Cardiac muscle cell (in vitro differentiated cells and primary cell): ENCODE results near the gene TMEM247. TPM values are rescaled to one million over a fixed set of nuclear protein-coding genes. Genes with fewer than 3 reads are reported as not detected.

Source experiments
- DNase-seq, 2 donors: peaks; one replicate each; pipeline versions ENCODE4 v3.0.0 to v3.0.0-alpha.2; 2010 to 2017; ENCODE audit warnings: low read depth in 1 of 2, low spot score in 1 of 2
- H3K27ac ChIP-seq: fragments of 200-600 bp; sonication (generic); 2 replicates; pipeline ENCODE4 v1.5.1; 2016
- H3K27me3 ChIP-seq: fragments of 200-600 bp; sonication (generic); 2 replicates; pipeline ENCODE4 v1.6.0; 2016; ENCODE audit warnings: control low read depth
- H3K36me3 ChIP-seq: fragments of 200-600 bp; sonication (generic); 2 replicates; pipeline ENCODE4 v1.5.1; 2016; ENCODE audit warnings: control low read depth
- H3K4me1 ChIP-seq: fragments of 200-600 bp; sonication (generic); 2 replicates; pipeline ENCODE4 v1.8.1; 2017; ENCODE audit warnings: low read depth, mild to moderate bottlenecking, mixed run types
- H3K4me3 ChIP-seq: fragments of 200-600 bp; sonication (generic); 2 replicates; pipeline ENCODE4 v1.5.1; 2016; ENCODE audit warnings: mild to moderate bottlenecking
- H3K9me3 ChIP-seq: fragments of 200-600 bp; sonication (generic); 2 replicates; pipeline ENCODE4 v1.5.1; 2017; ENCODE audit warnings: low read depth, mild to moderate bottlenecking, control low read depth
- polyA plus RNA-seq: library from polyadenylated mRNA; unstranded; fragments of >200 nt; fragmentation: Nextera tagmentation; extraction: Ambion mirVana; gene quantifications from 2 replicates; pipeline ENCODE4 v1.2.1, GENCODE V29; 2016
- total RNA-seq: library from RNA; depleted of rRNA; stranded (reverse); fragments of >200 nt; gene quantifications from 2 replicates; pipeline ENCODE4 v1.2.3, GENCODE V29; 2016
- TF ChIP-seq, protein P1 (sequence below): IDR thresholded peaks from 2 replicates; pipeline ENCODE4 v1.5.1; 2012; ENCODE audit warnings: low read depth, mild to moderate bottlenecking, low read length

TMEM247 gene
- total and polyA plus RNA-seq, 2 experiments from 2014 or later, result not detected

DNA sequence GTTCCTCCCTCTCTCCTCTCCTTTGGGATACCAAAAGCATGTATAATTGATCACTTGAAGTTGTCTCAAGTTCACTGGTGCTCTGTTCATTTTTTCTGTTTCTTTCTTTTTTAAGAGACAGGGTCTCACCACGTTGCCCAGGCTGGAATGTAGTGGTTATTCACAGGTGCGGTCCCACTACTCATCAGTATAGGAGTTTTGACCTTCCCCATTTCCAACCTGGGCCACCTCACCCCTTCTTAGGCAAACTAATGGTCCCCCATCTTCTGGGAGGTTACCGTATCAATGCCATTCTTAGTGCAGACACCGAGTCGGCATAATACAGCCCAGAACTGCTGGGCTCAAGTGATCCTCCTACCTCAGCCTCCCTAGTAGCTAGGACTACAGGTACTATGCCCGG is 31.3 kb upstream of the TMEM247 start:
- Histone ChIP-seq H3K27me3 (no peaks in the 10 kb centered on the region), H3K27ac (no peak overlapping the region), H3K36me3 (no peaks in the 10 kb centered on the region), H3K9me3 (no peaks in the 10 kb centered on the region), H3K4me1 (no peaks in the 10 kb centered on the region), H3K4me3 (no peak overlapping the region)
- TF ChIP-seq, protein P1, sequence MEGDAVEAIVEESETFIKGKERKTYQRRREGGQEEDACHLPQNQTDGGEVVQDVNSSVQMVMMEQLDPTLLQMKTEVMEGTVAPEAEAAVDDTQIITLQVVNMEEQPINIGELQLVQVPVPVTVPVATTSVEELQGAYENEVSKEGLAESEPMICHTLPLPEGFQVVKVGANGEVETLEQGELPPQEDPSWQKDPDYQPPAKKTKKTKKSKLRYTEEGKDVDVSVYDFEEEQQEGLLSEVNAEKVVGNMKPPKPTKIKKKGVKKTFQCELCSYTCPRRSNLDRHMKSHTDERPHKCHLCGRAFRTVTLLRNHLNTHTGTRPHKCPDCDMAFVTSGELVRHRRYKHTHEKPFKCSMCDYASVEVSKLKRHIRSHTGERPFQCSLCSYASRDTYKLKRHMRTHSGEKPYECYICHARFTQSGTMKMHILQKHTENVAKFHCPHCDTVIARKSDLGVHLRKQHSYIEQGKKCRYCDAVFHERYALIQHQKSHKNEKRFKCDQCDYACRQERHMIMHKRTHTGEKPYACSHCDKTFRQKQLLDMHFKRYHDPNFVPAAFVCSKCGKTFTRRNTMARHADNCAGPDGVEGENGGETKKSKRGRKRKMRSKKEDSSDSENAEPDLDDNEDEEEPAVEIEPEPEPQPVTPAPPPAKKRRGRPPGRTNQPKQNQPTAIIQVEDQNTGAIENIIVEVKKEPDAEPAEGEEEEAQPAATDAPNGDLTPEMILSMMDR, result no peak
- no peak for DNase-seq

DNA sequence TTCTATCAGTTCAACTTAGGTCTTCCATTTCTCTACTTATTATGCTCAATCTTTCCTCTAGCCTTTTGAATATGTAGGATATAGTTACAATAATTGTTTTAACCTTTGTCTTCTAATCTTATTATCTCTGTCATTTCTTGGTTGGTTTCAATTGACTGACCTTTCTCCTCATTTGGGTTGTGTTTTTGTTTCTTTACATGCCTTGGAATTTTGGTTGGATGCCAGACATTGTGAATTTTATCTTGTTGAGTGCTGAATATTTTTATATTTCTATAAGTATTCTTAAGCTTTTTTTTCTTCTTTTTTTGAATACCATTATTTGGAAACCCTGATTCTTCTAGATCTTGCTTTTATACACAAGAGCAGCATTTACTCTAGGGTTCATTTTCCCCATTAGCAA is 30.7 kb upstream of the TMEM247 start:
- H3K27me3 ChIP-seq, result no peaks in the 10 kb centered on the region
- no peaks in the 10 kb centered on the region for H3K9me3 ChIP-seq
- no peaks in the 10 kb centered on the region for H3K4me1 ChIP-seq
- no peaks in the 10 kb centered on the region for H3K36me3 ChIP-seq
- TF ChIP-seq, protein P1, result no peak
- no peak overlapping the region for H3K27ac ChIP-seq
- DNase-seq, result peak in 1 of 2 donors; percentile 59
- H3K4me3 ChIP-seq, result no peak overlapping the region

DNA sequence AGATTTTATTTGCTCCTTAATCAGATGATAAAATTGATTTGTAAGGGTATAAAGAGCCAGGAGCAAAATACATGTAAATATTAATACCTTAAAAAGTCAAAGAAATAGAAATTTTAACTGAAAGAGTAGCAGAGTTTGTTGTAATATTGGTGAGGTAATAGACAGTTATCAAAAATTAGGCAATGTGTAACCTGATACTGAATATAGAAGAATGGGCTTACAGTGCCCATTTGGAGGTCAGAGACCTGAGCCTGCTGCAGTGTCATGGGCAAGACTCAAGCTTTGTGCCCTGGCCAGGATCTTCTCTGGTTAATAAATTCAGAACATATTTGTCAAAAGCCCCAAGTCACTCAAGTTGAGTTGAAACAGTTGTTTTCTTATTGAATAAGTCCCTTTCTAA is 29.7 kb upstream of the TMEM247 start:
- Histone ChIP-seq H3K4me1 (no peaks in the 10 kb centered on the region), H3K27me3 (no peaks in the 10 kb centered on the region), H3K9me3 (no peaks in the 10 kb centered on the region), H3K4me3 (no peak overlapping the region), H3K27ac (no peak overlapping the region), H3K36me3 (no peaks in the 10 kb centered on the region)
- TF ChIP-seq, protein P1, result no peak
- no peak for DNase-seq

DNA sequence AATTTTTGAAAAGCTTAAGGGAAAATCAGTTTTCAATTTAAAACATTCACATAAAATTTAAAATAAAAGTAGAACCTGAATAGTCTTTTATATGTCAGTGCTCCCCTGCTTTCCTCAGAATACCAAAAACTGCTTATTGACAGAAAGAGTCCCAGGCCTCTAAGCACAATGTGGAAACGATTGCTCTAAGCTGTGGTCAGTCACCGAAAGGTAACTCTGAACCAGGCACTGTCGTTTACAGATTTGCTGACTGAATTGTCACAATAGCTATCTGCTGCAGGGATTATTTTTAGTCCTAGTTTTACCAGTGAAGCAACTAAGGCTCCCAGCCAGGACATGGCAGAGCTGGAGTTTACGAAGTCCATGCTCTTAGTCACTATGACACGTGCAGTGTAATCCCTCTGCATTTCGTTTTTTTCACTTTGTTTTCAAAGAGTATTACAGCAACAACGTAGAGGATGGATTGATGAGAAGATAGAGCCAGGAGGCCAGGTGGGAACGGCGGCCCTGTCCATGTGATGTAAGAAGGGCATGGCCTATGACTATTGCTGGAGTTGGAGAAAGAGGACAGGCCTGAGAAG is 28.1 kb upstream of the TMEM247 start:
- no peaks in the 10 kb centered on the region for H3K36me3 ChIP-seq
- H3K4me1 ChIP-seq, result no peaks in the 10 kb centered on the region
- H3K27ac ChIP-seq, result no peak overlapping the region
- TF ChIP-seq, protein P1, result no peak
- H3K4me3 ChIP-seq, result no peak overlapping the region
- peak in 1 of 2 donors; percentile 50 for DNase-seq
- no peaks in the 10 kb centered on the region for H3K27me3 ChIP-seq
- H3K9me3 ChIP-seq, result no peaks in the 10 kb centered on the region

DNA sequence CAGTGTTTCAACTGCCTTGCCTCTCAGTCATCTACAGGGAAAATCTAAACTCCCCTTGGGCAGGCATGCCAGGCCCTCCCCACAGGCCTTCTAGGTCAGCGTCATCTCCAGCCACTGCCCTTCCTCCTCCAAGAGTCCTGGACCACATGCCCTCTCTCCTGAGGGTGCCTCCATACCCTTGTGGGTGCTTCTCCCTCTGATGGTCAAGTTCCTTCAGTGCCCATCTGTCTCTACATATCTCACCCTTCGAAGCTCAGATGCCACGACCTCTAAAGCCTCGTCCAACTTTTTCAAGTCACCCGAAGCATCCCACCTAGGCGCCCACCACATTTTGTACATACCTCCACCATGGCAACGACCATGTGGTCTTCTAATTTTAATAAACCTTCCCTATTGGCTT is 22.6 kb upstream of the TMEM247 start:
- no peak overlapping the region for H3K4me3 ChIP-seq
- H3K27ac ChIP-seq, result no peak overlapping the region
- TF ChIP-seq, protein P1, result no peak
- H3K27me3 ChIP-seq, result no peaks in the 10 kb centered on the region
- no peak for DNase-seq
- no peaks in the 10 kb centered on the region for H3K36me3 ChIP-seq
- H3K9me3 ChIP-seq, result no peaks in the 10 kb centered on the region
- no peaks in the 10 kb centered on the region for H3K4me1 ChIP-seq
